Hindlimb muscle (tissue), 1 donor: ENCODE data around the gene SUCO. TPM values are rescaled to one million over a fixed set of nuclear protein-coding genes. Genes with fewer than 3 reads are reported as not detected.

Source experiments
- DNase-seq: peaks from one replicate; pipeline ENCODE4 v3.0.0-alpha.2; 2013
- polyA plus RNA-seq: library from polyadenylated mRNA; unstranded; fragments of 120-200 nt; gene quantifications from one replicate; pipeline ENCODE4 v1.2.1, GENCODE V29; 2013; ENCODE audit not compliant: insufficient read length

SUCO gene
- polyA plus RNA-seq, 1 donor, result 36.4 TPM

- no peak for DNase-seq
Observed at GRCh38 chr1:172650474-172651193, 117.7 kb downstream of the SUCO start.

- DNase-seq, result no peak
Observed at GRCh38 chr1:172653015-172653709, 120.2 kb downstream of the SUCO start.

GRCh38 chr1:172654535-172654934 lies 121.6 kb downstream of the SUCO start:
- DNase-seq, result no peak

GRCh38 chr1:172656576-172656975 lies 123.6 kb downstream of the SUCO start:
- DNase-seq, result no peak

- DNase-seq, result no peak
Observed at GRCh38 chr1:172657586-172657985, 124.6 kb downstream of the SUCO start.

GRCh38 chr1:172658871-172659453 lies 126.0 kb downstream of the SUCO start, which contains the start of gene FASLG:
Gene FASLG, plus strand, starts transcription at chr1:172659103. Its CDS starts 99 bp downstream, at chr1:172659202.
- DNase-seq, result no peak

- no peak for DNase-seq
Observed at GRCh38 chr1:172661107-172661506, 128.2 kb downstream of the SUCO start.

Other genes with a start within 250 kb of the SUCO start
- 111 TPM for gene C1orf105, start 112.5 kb upstream of the SUCO start, polyA plus RNA-seq
- 23.2 TPM for gene PIGC, start 89.1 kb upstream of the SUCO start, polyA plus RNA-seq
- 0.14 TPM for gene FASLG, start 126.0 kb downstream of the SUCO start, polyA plus RNA-seq